NCI-H2196 (cell line): ENCODE results near the gene NPHP4.
A peak's percentile ranks its signal among the peaks of the same experiment; 100 is the strongest.

Experiments used
- DNase-seq: peaks from one replicate; lab custom pipeline; 2025; ENCODE audit not compliant: unreplicated experiment; lab: John Stamatoyannopoulos, UW

NPHP4 gene

DNA sequence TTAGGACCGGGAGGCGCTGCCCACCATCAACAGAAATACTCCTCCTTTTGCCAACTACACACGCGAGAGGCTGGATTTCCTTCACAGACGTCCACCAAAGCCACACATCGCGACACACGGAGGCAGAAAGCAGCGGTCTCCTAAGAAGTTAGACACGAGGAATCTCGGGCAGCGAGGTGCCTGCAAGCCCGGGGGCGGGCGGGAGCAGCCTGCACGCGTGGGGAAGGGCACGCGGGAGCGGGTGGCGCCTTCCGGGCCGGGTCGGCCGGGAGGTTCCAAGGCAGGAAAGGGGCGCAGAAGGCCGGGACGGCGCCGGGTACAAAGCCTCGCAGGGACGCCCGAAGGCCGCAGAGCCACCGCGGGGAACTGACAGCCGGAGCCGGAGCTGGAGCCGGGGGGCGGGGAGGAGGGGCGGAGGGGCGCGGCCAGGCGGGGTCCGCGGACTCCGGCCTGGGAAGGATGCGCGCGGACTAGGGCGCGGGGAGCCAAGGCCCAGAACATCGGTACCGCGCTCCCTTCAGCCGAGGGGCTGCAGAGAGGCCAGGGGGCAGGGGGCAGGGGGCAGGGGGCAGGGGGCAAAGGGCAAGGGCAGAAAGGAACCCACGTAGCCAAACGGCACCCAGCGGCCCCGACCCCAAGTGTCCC lies 722 bp downstream of the NPHP4 start:
- no peak for DNase-seq

DNA sequence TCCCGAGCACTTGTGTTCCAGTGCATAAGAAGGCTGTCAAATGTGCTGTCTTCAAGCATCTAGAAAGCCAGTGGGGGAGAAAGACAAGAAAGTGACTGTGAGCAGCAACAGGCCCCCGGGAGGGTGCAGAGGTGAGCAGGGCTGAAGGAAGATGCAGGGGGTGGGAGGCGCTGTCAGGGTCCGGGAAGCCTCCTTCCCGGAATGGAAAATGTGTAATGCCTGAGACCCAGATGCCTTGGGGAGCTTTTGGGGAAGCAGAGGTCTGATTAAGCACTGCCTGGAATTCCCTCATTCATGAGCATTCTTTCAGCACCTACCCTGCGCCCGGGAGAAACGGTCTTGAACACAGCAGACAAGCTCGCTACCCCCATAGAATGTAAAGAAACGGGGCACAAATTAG lies 1.3 kb downstream of the NPHP4 start:
- DNase-seq, result no peak

GRCh38 chr1:5989731-5990271 lies 2.4 kb downstream of the NPHP4 start:
- DNase-seq, result no peak

DNA sequence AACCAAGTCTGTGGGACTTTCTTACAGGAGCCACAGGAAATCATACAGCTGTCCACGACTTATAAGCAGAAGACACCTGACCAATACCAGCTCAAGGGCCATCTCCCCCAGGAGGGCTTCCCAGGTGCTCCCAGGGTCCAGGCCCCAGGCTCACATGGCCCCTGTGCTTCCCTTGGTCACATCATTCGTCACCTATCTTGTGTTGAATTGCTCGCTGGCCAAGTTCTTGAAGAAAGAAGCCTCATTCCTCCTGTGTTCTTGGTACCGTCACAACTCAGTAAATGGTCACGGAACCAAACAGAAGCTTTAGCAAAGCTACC lies 3.0 kb downstream of the NPHP4 start:
- DNase-seq, result no peak

DNA sequence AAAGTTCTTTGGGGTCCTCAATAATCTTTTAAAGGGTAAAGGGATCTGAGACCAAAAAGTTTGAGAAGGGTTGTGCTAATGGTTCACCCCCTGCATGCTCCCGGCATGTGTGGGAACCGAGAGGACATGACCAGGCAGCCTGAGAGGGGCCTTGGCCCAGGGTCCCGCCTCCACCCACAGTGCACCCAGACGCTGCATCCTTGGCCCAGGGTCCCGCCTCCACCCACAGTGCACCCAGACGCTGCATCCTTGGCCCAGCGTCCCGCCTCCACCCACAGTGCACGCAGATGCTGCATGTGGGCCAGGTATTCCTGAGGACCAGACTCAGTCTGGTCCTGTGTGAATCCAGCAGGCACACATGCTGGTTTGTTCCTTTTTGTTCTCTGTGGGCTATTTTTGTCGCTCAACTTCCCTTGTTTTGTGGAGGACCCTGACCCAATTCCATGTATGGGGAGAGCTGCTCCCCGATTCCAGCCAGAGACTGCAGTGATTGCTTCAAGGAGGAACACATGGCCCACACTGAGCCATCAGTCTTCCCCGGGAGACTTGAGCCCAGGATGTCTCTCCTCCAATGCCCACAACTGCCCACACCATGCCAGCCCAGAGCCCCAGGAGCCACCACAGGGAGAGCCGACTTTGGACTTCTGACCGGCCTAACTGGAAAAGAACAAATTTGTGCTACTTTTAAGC lies 3.5 kb downstream of the NPHP4 start:
- no peak for DNase-seq

DNA sequence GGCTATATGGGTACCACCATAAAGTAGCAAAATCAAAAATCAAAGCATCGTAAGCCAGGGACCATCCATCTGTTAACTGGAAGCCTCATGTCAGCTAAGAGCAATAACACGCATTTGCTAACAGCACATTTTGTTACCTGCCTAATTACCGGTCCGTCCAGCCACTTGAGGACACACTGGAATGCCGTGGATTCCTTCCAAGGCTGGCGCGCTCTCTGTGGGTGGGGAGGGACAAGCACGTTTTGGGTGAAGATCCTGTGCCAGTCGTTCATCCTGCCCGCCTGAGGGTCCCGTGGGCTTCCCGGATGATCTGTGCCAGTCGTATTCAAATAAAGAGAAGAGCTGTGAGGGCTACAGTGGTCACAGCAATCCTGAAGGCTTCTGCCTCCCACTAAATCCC lies 6.2 kb downstream of the NPHP4 start:
- no peak for DNase-seq

GRCh38 chr1:5985250-5985649 lies 7.0 kb downstream of the NPHP4 start:
- DNase-seq, result no peak

DNA sequence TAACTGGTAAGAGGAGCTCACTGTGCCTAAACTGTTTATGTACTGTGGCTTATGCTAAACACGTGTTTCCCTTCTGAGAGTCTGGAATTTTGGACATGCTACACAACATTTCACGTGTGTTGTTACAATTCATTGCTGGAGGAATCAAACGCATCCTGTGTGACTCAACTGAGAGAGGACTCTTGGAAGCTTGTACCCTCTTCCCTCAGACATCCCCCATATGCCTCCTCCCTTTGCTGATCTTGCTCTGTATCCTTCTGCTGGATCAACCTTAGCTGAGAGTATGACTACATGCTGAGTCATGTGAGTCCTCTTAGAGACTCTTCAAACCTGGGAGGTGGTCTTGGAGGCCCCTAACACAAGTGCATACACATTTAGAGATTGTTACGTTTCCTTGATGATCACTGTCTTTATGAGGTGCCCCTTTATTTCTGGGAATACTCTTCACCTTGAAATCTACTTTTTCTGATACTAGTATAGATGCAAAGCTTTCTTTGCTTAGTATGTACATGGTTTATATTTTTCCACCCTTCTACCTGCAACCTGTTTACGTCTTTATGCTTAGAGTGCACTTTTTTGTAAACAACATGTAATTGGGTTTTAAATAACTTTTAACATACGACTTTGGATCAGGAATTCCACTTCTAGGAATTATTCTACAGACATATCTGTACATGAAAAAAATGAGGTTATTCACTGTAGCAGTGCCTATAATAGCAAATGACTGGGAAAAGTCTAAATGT lies 8.7 kb downstream of the NPHP4 start:
- DNase-seq, result no peak

- no peak for DNase-seq
Observed at GRCh38 chr1:5982868-5983267, 9.4 kb downstream of the NPHP4 start.

- no peak for DNase-seq
Observed at GRCh38 chr1:5982276-5982675, 9.9 kb downstream of the NPHP4 start.

GRCh38 chr1:5981009-5981380 lies 11.2 kb downstream of the NPHP4 start:
- no peak for DNase-seq

GRCh38 chr1:5980314-5981008 lies 11.8 kb downstream of the NPHP4 start:
- peak; percentile 71 for DNase-seq

GRCh38 chr1:5979536-5980313 lies 12.5 kb downstream of the NPHP4 start:
- DNase-seq, result no peak

DNA sequence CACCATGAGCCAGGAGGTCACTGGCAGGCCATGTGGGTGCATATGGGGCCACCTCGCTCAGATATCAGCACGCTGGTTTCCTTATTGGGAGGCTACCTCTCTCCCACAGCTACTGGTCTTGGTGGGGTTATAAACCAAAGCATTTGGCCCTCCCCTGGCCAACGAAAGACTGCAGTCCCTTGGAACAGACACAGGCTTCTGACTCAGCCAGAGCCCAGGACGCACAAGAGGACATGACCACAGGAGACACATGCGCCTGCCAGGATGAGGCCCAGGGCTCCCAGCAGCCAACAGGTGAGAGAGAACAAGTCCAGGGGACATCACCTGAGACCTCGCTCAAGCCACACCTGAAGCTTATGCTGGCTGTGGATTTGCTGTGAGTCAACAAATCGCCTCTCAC lies 13.8 kb downstream of the NPHP4 start:
- DNase-seq, result no peak

DNA sequence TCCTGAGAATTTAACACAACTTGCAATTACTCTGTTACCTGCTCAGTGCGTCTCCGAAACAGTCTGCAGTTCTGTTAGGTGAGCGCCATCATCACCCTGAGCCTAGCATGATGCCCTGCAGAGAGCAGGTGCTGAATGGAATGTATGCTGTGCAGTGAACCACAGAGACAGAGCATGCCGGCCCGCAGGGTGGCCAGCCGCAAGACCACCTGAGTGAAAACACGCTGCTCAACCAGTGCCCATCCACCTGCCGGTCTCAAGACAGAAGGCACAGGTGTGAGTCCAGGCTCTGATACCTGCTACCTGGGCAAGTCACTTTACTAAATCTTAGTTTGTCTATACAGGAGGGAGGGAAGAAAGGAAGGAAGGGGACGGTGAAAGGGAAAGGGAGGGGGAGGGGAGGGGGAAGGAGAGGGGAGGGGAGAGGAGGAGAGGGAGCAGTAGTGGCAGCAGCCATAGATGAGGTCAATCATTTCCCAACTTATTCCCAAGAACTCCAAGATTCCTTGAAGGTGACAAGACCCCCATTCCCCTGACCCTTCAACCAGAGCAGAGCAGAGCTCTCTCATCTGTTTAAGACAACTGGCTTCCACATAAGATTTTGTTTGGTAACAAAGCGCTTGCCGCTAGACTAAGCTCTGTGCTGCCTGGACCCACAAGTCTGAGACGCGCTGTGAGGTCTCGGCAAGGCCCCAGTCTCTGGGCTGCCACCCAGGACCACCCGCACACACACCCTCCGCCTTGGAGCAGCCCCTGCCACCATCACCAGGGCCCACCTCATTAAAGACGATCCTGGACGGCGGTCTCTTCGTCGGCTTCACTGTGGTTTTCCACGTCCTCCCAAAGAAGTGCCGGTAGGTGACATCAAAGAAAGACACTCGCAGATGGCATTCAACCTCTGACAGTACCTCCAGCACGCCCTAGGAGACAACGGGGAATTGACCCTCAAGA lies 14.5 kb downstream of the NPHP4 start:
- DNase-seq, result no peak

GRCh38 chr1:5976726-5977493 lies 15.3 kb downstream of the NPHP4 start:
- DNase-seq, result no peak

DNA sequence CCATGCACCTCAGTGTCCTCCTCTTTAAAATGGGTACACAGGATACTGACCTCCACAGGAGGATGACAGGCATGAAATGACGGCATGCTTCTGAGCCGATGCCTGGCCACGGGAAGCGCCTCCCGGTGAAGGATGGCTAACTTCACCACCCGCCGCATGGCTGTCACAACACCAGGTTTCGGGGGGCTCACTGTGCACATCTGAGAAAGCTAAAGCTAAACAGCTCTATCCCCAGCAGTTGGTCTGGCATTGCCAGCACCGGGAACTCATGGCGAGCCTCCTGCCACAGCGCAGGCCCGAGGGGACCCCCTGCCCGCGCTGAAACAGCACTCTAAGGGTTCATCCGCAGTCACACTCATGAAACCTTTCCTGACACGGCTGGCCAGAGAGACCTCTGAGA lies 16.0 kb downstream of the NPHP4 start:
- no peak for DNase-seq

GRCh38 chr1:5975133-5975880 lies 16.9 kb downstream of the NPHP4 start:
- peak; percentile 60 for DNase-seq
